Measurements from ENCODE around the gene SHOC2. TPM values are rescaled to one million over a fixed set of nuclear protein-coding genes. Genes with fewer than 3 reads are reported as not detected.

The SHOC2 gene
- total RNA-seq, 1 donor from 2014 or later, result 45.9 TPM

- Mint-ChIP-seq H3K9me3 (ENCODE audit: low read depth) (peaks cover 27% of the 10 kb centered on the region), H3K4me1 (ENCODE audit: low read depth) (no peaks in the 10 kb centered on the region), H3K4me3 (ENCODE audit: low read depth) (no peak overlapping the region), H3K36me3 (ENCODE audit: insufficient read depth) (peaks cover 44% of the 10 kb centered on the region), H3K27me3 (no peaks in the 10 kb centered on the region), H3K27ac (no peak overlapping the region)
- TF ChIP-seq CTCF (IDR thresholded peaks at IDR 0.05; ENCODE audit: unreplicated experiment), result no peak
- DNase-seq (ENCODE audit: low spot score, unreplicated experiment), result no peak
Measured at GRCh38 chr10:111023060-111023459, 103.7 kb downstream of the SHOC2 start.

- peaks cover 24% of the 10 kb centered on the region for H3K36me3 Mint-ChIP-seq (ENCODE audit: insufficient read depth)
- no peak overlapping the region for H3K27ac Mint-ChIP-seq
- H3K27me3 Mint-ChIP-seq, result no peaks in the 10 kb centered on the region
- DNase-seq (ENCODE audit: low spot score, unreplicated experiment), result no peak
- H3K9me3 Mint-ChIP-seq (ENCODE audit: low read depth), result peaks cover 36% of the 10 kb centered on the region
- no peaks in the 10 kb centered on the region for H3K4me1 Mint-ChIP-seq (ENCODE audit: low read depth)
- no peak for TF ChIP-seq CTCF (IDR thresholded peaks at IDR 0.05; ENCODE audit: unreplicated experiment)
- H3K4me3 Mint-ChIP-seq (ENCODE audit: low read depth), result no peak overlapping the region
Measured at GRCh38 chr10:111030042-111030750, 110.8 kb downstream of the SHOC2 start.

- Mint-ChIP-seq H3K4me1 (ENCODE audit: low read depth) (no peaks in the 10 kb centered on the region), H3K4me3 (ENCODE audit: low read depth) (no peak overlapping the region), H3K36me3 (ENCODE audit: insufficient read depth) (peaks cover 17% of the 10 kb centered on the region), H3K27ac (no peak overlapping the region), H3K9me3 (ENCODE audit: low read depth) (peaks cover 31% of the 10 kb centered on the region), H3K27me3 (no peaks in the 10 kb centered on the region)
- DNase-seq (ENCODE audit: low spot score, unreplicated experiment), result no peak
- no peak for TF ChIP-seq CTCF (IDR thresholded peaks at IDR 0.05; ENCODE audit: unreplicated experiment)
Measured at GRCh38 chr10:111034598-111035310, 115.3 kb downstream of the SHOC2 start.

- TF ChIP-seq CTCF (IDR thresholded peaks at IDR 0.05; ENCODE audit: unreplicated experiment), result no peak
- Mint-ChIP-seq H3K27me3 (no peaks in the 10 kb centered on the region), H3K27ac (no peak overlapping the region), H3K9me3 (ENCODE audit: low read depth) (peaks cover 29% of the 10 kb centered on the region), H3K4me1 (ENCODE audit: low read depth) (no peaks in the 10 kb centered on the region), H3K36me3 (ENCODE audit: insufficient read depth) (peaks cover 14% of the 10 kb centered on the region), H3K4me3 (ENCODE audit: low read depth) (no peak overlapping the region)
- no peak for DNase-seq (ENCODE audit: low spot score, unreplicated experiment)
Measured at GRCh38 chr10:111035542-111035941, 116.1 kb downstream of the SHOC2 start.

GRCh38 chr10:111037858-111038257 is 118.5 kb downstream of the SHOC2 start:
- no peaks in the 10 kb centered on the region for H3K4me1 Mint-ChIP-seq (ENCODE audit: low read depth)
- no peaks in the 10 kb centered on the region for H3K27me3 Mint-ChIP-seq
- peak; percentile 41 for TF ChIP-seq CTCF (IDR thresholded peaks at IDR 0.05; ENCODE audit: unreplicated experiment)
- no peak overlapping the region for H3K4me3 Mint-ChIP-seq (ENCODE audit: low read depth)
- peaks cover 33% of the 10 kb centered on the region for H3K9me3 Mint-ChIP-seq (ENCODE audit: low read depth)
- H3K36me3 Mint-ChIP-seq (ENCODE audit: insufficient read depth), result peaks cover 8% of the 10 kb centered on the region
- no peak overlapping the region for H3K27ac Mint-ChIP-seq
- no peak for DNase-seq (ENCODE audit: low spot score, unreplicated experiment)

Measured in progenitor cell of endocrine pancreas (in vitro differentiated cells).